Stimulated activated CD4-positive, alpha-beta T cell treated with anti-CD3 and anti-CD28 coated beads, TNF-alpha, amount 100 ng/mL, for 1 hour (primary cell): ENCODE data around the gene WIF1.

Experiments used
- DNase-seq, 3 donors: peaks; one replicate each; pipeline ENCODE4 v3.0.0-alpha.2; 2020; ENCODE audit warnings: low read depth in 3 of 3, low spot score in 1 of 3

The WIF1 gene

GRCh38 chr12:65039301-65039700 lies 81.8 kb downstream of the WIF1 start:
- no peak for DNase-seq

GRCh38 chr12:65025136-65025535 lies 96.0 kb downstream of the WIF1 start:
- DNase-seq = no peak

GRCh38 chr12:65023485-65023884 lies 97.6 kb downstream of the WIF1 start:
- DNase-seq = no peak

GRCh38 chr12:65022960-65023359 lies 98.1 kb downstream of the WIF1 start:
- no peak for DNase-seq

- no peak for DNase-seq
Measured at GRCh38 chr12:65022421-65022820, 98.7 kb downstream of the WIF1 start.

- DNase-seq = no peak
Measured at GRCh38 chr12:65019696-65020234, 101.3 kb downstream of the WIF1 start.

- DNase-seq = no peak
Measured at GRCh38 chr12:65016881-65017650, 104.0 kb downstream of the WIF1 start.

GRCh38 chr12:65015850-65016249 lies 105.3 kb downstream of the WIF1 start:
- DNase-seq = no peak

GRCh38 chr12:65014504-65015271 lies 106.4 kb downstream of the WIF1 start:
- DNase-seq = no peak

GRCh38 chr12:65010437-65010836 lies 110.7 kb downstream of the WIF1 start:
- no peak for DNase-seq

GRCh38 chr12:65005716-65006115 lies 115.4 kb downstream of the WIF1 start:
- no peak for DNase-seq

- no peak for DNase-seq
Measured at GRCh38 chr12:65004270-65004669, 116.8 kb downstream of the WIF1 start.
